ENCODE results near the gene TNRC18. TPM values are rescaled to one million over a fixed set of nuclear protein-coding genes. Genes with fewer than 3 reads are reported as not detected.

The TNRC18 gene
- total RNA-seq, 1 experiment from 2014 or later: 159 TPM

DNA sequence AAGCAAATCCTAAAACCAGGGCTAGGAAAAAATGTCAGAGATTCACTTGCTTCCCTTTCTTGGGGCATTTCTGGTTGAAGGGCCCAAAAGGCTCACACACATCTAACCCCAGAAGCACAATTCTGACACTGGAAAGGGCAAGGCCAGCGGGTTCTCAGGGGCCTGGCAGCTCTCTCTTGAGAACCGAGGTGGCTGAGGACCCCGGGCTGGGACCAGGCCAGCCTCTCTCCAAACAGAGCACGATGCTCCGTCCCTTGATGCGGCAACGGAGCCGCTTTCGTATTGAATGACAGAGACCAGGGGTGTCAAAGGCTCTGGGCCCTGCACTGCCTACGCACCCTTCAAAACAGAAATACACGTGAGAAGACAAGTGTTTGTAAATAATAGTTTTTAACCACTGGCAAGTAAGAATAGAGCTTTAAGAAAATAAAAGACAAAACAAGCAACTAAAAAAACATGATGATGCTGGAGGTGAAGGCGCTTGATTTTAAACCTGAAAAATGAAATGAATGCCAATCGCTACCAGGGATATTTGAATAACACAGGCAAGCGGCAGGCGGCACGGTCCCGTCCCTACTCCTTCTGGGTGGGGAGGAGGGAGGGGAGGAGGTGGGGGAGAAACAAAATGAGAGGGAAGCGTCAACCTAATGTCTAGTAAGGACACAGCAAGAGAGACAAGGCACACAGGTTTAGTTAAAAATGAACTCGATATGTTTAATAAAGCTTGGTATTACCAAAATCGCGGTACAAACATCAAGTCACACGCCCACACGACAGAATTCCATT, 72.8 kb downstream of the TNRC18 start:
- Histone ChIP-seq H3K4me1 (replicated peaks; ENCODE audit: insufficient read depth) (no peaks in the 10 kb centered on the region), H3K9me3 (ENCODE audit: insufficient read depth, low read depth) (no peaks in the 10 kb centered on the region), H3K79me2 (ENCODE audit: low read depth) (peaks cover 31% of the 10 kb centered on the region), H3K4me2 (no peak overlapping the region), H3F3A (ENCODE audit: insufficient read depth, low read depth) (peaks cover 10% of the 10 kb centered on the region; the same call in 1 of the 2 replicates), H3K4me3 (no peak overlapping the region), H4K20me1 (ENCODE audit: insufficient read depth) (peaks cover 79% of the 10 kb centered on the region), H3K9me2 (ENCODE audit: insufficient read depth) (no peaks in the 10 kb centered on the region), H3K36me3 (ENCODE audit: low read depth) (0 out of 2 replicates have a peak, but pooled peaks cover 9% of the 10 kb centered on the region), H3K27me3 (ENCODE audit: insufficient read depth, low read depth) (no peaks in the 10 kb centered on the region), H3K27ac (no peak overlapping the region), H2AFZ (no peak overlapping the region)
- intact Hi-C loops (cut with micrococcal nuclease; ENCODE audit: unreplicated experiment): no loop called here
- ChIA-PET CTCF (interaction anchor here (0.6 to 0.7 kb wide), 2 partner anchors 71 to 109 kb away, joined by 3 to 4 read pairs; no protein-coding TSS in a partner anchor), POLR2A (ENCODE audit: unreplicated experiment) (no interaction called here)
- TF ChIP-seq EZH2 (IDR thresholded peaks at IDR 0.05; ENCODE audit: low read depth): no peak
- TF ChIP-seq, protein P1, sequence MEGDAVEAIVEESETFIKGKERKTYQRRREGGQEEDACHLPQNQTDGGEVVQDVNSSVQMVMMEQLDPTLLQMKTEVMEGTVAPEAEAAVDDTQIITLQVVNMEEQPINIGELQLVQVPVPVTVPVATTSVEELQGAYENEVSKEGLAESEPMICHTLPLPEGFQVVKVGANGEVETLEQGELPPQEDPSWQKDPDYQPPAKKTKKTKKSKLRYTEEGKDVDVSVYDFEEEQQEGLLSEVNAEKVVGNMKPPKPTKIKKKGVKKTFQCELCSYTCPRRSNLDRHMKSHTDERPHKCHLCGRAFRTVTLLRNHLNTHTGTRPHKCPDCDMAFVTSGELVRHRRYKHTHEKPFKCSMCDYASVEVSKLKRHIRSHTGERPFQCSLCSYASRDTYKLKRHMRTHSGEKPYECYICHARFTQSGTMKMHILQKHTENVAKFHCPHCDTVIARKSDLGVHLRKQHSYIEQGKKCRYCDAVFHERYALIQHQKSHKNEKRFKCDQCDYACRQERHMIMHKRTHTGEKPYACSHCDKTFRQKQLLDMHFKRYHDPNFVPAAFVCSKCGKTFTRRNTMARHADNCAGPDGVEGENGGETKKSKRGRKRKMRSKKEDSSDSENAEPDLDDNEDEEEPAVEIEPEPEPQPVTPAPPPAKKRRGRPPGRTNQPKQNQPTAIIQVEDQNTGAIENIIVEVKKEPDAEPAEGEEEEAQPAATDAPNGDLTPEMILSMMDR (conservative IDR thresholded peaks at IDR 0.05): no peak
- DNase-seq: no peak
- BruUV-seq (replicated peaks): no TSS peak

DNA sequence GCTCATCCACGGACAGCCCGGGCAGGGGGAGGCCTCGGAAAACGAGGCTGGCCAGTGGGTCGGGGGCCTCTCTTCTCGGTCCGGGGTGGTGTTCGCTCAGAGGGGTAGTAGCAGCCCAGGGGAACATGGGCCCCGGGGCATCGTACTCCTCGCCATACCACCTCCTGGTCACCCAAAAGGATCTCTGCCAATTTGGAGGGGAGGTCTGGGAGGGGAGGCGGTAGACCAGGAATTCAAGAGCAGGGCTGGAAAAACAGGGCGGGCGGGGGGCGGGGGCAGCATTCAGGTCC, 73.5 kb downstream of the TNRC18 start:
- intact Hi-C loops (cut with micrococcal nuclease; ENCODE audit: unreplicated experiment): no loop called here
- Histone ChIP-seq H3K27ac (no peak overlapping the region), H3K27me3 (ENCODE audit: insufficient read depth, low read depth) (no peaks in the 10 kb centered on the region), H2AFZ (no peak overlapping the region), H3K4me1 (replicated peaks; ENCODE audit: insufficient read depth) (no peaks in the 10 kb centered on the region), H3K9me2 (ENCODE audit: insufficient read depth) (no peaks in the 10 kb centered on the region), H3F3A (ENCODE audit: insufficient read depth, low read depth) (peaks cover 5% of the 10 kb centered on the region; the same call in 1 of the 2 replicates), H4K20me1 (ENCODE audit: insufficient read depth) (peaks cover 74% of the 10 kb centered on the region), H3K79me2 (ENCODE audit: low read depth) (peaks cover 24% of the 10 kb centered on the region), H3K36me3 (ENCODE audit: low read depth) (0 out of 2 replicates have a peak, but pooled peaks cover 9% of the 10 kb centered on the region), H3K4me2 (no peak overlapping the region), H3K4me3 (no peak overlapping the region), H3K9me3 (ENCODE audit: insufficient read depth, low read depth) (no peaks in the 10 kb centered on the region)
- no peak for TF ChIP-seq EZH2 (IDR thresholded peaks at IDR 0.05; ENCODE audit: low read depth)
- TF ChIP-seq, protein P1 (conservative IDR thresholded peaks at IDR 0.05): no peak
- ChIA-PET CTCF (no interaction called here), POLR2A (ENCODE audit: unreplicated experiment) (no interaction called here)
- no TSS peak for BruUV-seq (replicated peaks)
- DNase-seq: no peak

DNA sequence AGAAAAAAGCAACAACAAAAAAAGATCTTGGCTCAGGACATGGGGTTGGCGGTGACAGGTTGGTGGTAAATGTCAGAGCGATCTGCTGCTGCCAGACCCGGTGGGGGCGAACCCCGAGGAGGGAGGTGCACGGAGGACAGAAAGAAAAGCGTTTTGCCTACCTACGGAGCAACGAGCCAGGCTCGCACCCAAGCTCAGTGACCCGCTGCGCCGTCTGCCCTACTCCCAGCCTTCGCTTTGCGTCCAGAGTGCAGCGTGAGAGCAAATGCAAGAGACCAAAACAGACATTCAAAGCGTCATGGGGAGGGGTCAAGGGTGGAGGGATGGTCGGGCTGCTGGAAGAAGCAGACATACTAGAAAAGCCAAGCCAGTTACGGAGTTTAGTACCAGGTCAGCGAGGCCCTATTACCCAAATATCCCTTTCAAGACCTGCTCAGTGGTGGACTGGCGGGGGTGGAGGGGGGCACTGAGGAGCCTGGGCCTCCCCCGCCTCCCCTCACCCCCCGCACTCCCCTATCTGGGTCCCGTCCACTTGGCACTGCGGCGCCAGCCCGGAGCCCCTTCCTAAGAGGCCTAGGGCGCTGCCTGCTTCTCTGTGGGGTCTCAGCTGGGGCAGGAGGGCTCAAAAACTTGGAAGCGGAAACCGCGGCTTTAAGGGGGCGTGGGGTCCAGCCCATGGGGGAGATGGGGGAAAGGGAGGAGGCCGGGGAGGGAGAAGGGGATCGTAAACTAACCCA, 74.0 kb downstream of the TNRC18 start:
- TF ChIP-seq, protein P1 (conservative IDR thresholded peaks at IDR 0.05): no peak
- TF ChIP-seq EZH2 (IDR thresholded peaks at IDR 0.05; ENCODE audit: low read depth): no peak
- no peak overlapping the region for H3K4me2 ChIP-seq
- POLR2A ChIA-PET (ENCODE audit: unreplicated experiment): no interaction called here
- H3F3A ChIP-seq (ENCODE audit: insufficient read depth, low read depth): peaks cover 5% of the 10 kb centered on the region; the same call in 1 of the 2 replicates
- no peak overlapping the region for H3K27ac ChIP-seq
- no TSS peak for BruUV-seq (replicated peaks)
- H3K79me2 ChIP-seq (ENCODE audit: low read depth): peaks cover 19% of the 10 kb centered on the region
- H3K4me1 ChIP-seq (replicated peaks; ENCODE audit: insufficient read depth): no peaks in the 10 kb centered on the region
- H3K27me3 ChIP-seq (ENCODE audit: insufficient read depth, low read depth): no peaks in the 10 kb centered on the region
- no peaks in the 10 kb centered on the region for H3K9me3 ChIP-seq (ENCODE audit: insufficient read depth, low read depth)
- CTCF ChIA-PET: no interaction called here
- H4K20me1 ChIP-seq (ENCODE audit: insufficient read depth): peaks cover 69% of the 10 kb centered on the region
- no peak overlapping the region for H2AFZ ChIP-seq
- H3K36me3 ChIP-seq (ENCODE audit: low read depth): peaks cover 11% of the 10 kb centered on the region; the same call in 1 of the 2 replicates
- intact Hi-C loops (cut with micrococcal nuclease; ENCODE audit: unreplicated experiment): no loop called here
- no peak for DNase-seq
- H3K9me2 ChIP-seq (ENCODE audit: insufficient read depth): no peaks in the 10 kb centered on the region
- no peak overlapping the region for H3K4me3 ChIP-seq
